ENCODE data around the gene TMED8.

DNA sequence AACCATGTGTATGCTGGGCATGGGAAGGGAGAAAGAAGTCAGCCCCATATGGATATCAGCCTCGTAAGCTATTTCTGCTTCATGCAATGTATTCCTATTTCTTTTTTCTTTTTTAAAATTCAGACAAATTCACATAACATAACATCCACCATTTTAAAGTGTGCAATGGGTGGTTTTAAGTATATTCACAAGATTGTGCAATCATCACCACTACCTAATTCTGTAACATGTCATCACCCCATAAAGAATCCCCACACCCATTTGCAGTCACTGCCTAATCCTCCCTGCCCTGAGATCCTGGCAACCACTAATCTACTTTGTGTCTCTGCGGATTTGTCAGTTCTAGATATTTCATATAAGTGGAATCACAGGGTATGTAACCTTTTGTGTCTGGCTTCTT lies 65.7 kb downstream of the TMED8 start:
- TF ChIP-seq NR2F1 (CRISPR knock-in tag; IDR thresholded peaks at IDR 0.05) = no peak
- TF ChIP-seq, protein P1, sequence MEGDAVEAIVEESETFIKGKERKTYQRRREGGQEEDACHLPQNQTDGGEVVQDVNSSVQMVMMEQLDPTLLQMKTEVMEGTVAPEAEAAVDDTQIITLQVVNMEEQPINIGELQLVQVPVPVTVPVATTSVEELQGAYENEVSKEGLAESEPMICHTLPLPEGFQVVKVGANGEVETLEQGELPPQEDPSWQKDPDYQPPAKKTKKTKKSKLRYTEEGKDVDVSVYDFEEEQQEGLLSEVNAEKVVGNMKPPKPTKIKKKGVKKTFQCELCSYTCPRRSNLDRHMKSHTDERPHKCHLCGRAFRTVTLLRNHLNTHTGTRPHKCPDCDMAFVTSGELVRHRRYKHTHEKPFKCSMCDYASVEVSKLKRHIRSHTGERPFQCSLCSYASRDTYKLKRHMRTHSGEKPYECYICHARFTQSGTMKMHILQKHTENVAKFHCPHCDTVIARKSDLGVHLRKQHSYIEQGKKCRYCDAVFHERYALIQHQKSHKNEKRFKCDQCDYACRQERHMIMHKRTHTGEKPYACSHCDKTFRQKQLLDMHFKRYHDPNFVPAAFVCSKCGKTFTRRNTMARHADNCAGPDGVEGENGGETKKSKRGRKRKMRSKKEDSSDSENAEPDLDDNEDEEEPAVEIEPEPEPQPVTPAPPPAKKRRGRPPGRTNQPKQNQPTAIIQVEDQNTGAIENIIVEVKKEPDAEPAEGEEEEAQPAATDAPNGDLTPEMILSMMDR (CRISPR knock-in tag; IDR thresholded peaks at IDR 0.05) = no peak
- TF ChIP-seq ZNF263 (CRISPR knock-in tag; IDR thresholded peaks at IDR 0.05) = no peak
- TF ChIP-seq, protein P2, sequence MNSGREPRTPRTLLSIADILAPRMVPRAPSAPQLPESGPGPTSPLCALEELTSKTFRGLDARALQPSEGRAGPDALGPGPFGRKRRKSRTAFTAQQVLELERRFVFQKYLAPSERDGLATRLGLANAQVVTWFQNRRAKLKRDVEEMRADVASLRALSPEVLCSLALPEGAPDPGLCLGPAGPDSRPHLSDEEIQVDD (CRISPR knock-in tag; IDR thresholded peaks at IDR 0.05; ENCODE audit: borderline replicate concordance) = no peak
- TF ChIP-seq, protein P3, sequence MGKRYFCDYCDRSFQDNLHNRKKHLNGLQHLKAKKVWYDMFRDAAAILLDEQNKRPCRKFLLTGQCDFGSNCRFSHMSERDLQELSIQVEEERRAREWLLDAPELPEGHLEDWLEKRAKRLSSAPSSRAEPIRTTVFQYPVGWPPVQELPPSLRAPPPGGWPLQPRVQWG (CRISPR knock-in tag; IDR thresholded peaks at IDR 0.05; ENCODE audit: borderline replicate concordance, low read depth) = no peak
